Eye (tissue), 1 donor: ENCODE data around the gene POC1A.
A peak's percentile ranks its signal among the peaks of the same experiment; 100 is the strongest.
"Not testable (repeated sequence)": the region's sequence is repeated elsewhere in the genome, so short reads cannot be mapped to it uniquely, and the experiment has no call there.

Experiments
- DNase-seq: peaks from one replicate; pipeline ENCODE4 v3.0.0-alpha.2; 2015

The POC1A gene

GRCh38 chr3:52044869-52045619, 109.2 kb downstream of the POC1A start:
- DNase-seq = peak; percentile 61

- DNase-seq = no peak
Measured at GRCh38 chr3:52043750-52044149, 110.5 kb downstream of the POC1A start.

GRCh38 chr3:52043039-52043438, 111.2 kb downstream of the POC1A start:
- DNase-seq = not testable (repeated sequence)

- peak; percentile 80 for DNase-seq
Measured at GRCh38 chr3:52041118-52041731, 113.0 kb downstream of the POC1A start.

GRCh38 chr3:52040600-52040999, 113.6 kb downstream of the POC1A start:
- DNase-seq = no peak

GRCh38 chr3:52039846-52040245, 114.4 kb downstream of the POC1A start:
- peak; percentile 72 for DNase-seq

GRCh38 chr3:52039426-52039825, 114.8 kb downstream of the POC1A start:
- no peak for DNase-seq

- no peak for DNase-seq
Measured at GRCh38 chr3:52038227-52038626, 116.0 kb downstream of the POC1A start.

GRCh38 chr3:52037291-52037690, 116.9 kb downstream of the POC1A start:
- no peak for DNase-seq

- DNase-seq = no peak
Measured at GRCh38 chr3:52036829-52037228, 117.4 kb downstream of the POC1A start.

- no peak for DNase-seq
Measured at GRCh38 chr3:52036222-52036694, 118.0 kb downstream of the POC1A start.

GRCh38 chr3:52034651-52035050, 119.6 kb downstream of the POC1A start:
- DNase-seq = no peak

- no peak for DNase-seq
Measured at GRCh38 chr3:52034212-52034611, 120.0 kb downstream of the POC1A start.

- DNase-seq = not testable (repeated sequence)
Measured at GRCh38 chr3:52033748-52034147, 120.5 kb downstream of the POC1A start.

- DNase-seq = no peak
Measured at GRCh38 chr3:52032702-52033408, 121.4 kb downstream of the POC1A start.

GRCh38 chr3:52031896-52032295, 122.3 kb downstream of the POC1A start:
- no peak for DNase-seq

- DNase-seq = no peak
Measured at GRCh38 chr3:52030714-52031310, 123.4 kb downstream of the POC1A start.

- no peak for DNase-seq
Measured at GRCh38 chr3:52029535-52029934, 124.7 kb downstream of the POC1A start.

- no peak for DNase-seq
Measured at GRCh38 chr3:52029053-52029452, 125.2 kb downstream of the POC1A start.

GRCh38 chr3:52028572-52028971, 125.7 kb downstream of the POC1A start:
- no peak for DNase-seq

- peak; percentile 66 for DNase-seq
Measured at GRCh38 chr3:52026041-52026440, 128.2 kb downstream of the POC1A start.

- DNase-seq = no peak
Measured at GRCh38 chr3:52025453-52025852, 128.8 kb downstream of the POC1A start.
